ENCODE data around the gene DNAJC6.

DNA sequence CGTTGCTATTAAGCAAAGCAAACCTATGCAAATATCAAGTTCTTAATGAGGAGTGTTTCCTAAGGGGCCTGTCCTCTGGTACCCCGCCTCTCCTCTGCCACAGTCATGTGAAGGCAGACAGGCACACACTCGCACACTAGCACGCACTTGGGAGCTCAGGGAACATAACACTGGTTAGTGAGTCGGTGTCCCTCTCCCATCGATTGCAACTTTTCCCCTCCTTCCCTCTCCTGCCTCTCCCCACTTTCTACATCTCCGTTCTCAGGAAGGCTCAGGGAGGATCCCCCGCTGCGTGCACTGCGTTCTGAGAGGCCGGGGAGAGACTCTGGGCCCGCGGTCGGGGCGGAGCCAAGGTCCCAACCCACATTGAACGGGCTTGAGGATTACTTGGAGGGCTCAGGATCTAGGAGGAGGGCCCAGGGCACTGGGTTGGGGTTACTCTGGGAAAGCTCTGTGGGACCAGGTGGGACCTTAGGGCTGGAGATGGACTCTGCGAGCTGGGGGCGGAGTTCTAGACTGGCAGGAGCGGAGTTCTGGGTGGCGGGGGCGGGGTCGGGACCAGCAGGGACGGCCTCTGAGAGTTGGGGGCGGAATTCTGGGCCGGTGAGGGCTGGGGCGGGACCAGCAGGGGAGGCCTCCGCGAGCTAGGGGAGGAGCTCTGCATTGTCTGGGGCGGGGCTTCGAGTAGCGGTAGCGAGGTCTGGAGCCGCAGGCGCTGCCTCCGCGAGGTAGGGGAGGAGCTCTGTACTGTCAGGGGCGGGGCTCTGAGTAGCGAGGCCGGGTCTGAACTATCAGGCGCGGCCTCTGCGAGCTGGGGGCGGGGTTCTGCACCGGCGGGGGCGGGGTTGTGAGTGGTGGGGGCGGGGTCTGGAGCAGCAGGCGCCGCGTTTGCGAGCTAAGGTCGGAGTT is 110.6 kb downstream of the DNAJC6 start:
- TF ChIP-seq ZFX (IDR thresholded peaks at IDR 0.05; ENCODE audit: borderline replicate concordance) (no peak), CTCF (IDR thresholded peaks at IDR 0.05) (no peak)

All from 22Rv1 (cell line).